Activated T-cell treated with anti-CD3 and anti-CD28 coated beads for 4 hours (primary cell): ENCODE measurements around the gene WDR64.

Source experiments
- DNase-seq: peaks from one replicate; pipeline ENCODE4 v3.0.0-alpha.2; 2020

WDR64 gene

DNA sequence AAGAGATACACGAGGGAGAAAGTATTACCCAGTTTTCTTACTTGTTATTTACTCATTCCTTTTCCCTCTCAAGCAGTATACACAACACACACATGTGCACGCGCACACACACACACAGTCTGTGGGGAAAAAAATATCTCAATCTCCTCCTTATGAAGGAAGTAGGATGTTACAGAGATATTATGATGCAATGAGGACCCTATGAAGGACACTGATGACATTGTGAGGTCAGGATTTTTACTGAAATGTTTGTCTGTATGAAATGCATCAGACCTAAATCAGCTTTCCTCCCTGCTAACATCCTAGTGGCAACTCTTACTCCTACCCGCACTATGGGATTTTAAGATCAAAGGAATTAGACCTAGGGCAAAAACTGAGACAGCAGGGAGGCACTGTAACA is at the start of gene WDR64:
Gene WDR64, plus strand, starts transcription at position 270 of the 400 bp plus-strand sequence. CDS start 204 bp downstream, outside the sequence.
- no peak for DNase-seq

DNA sequence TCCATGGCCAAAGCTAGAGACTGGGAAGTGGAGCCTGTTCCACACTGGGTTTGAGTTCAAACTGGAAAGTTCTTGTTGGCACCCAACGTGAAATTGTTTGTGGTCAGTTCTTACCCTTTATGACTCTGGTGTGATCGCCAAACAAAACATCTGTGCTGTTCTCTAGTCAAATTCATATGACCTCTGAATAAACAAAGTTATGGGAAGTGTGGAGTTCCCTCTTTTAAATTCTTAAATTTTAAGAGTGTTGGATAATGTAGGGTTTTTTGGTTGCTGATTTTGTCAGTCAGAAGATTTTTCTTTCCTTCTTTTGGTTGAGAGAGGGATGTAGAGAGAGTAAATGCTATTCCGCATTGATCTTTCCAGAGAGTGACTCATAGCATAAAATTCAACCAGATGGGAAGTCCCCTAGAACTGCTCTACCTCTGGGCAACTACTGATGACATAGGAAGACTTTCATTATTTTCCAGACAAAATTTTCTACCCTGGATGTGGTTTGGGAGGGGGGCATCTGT is 48.3 kb upstream of the WDR64 start:
- DNase-seq: no peak

DNA sequence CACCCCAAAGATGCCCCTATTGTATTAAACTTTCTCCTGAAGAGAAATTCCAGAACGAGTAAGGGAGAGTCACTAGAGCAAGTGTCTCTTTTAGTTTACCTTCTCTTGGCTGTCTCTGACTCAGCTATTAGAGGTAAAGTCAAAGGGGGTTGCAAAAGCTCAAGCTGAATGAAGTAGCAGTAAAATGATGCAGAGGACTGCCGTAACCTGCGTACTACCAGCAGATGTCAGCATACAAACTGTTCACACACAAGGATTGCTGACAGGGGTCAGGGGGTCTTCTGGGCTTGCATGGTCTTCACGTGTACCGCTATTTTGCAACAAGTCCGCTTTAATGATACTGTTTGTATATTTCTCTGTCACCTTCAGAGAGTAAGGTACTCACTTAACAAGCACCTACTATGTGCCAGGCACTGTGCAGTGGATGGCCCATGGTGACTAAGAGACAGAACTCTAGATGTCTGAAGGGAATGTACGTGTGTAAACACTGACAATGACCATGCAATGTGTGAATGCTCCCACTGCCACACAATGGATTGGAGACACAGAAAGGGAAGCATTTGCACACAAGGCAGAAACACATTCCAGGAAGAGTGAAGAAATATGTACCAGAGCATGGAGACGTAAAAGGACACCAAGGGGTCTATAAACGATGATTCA is 46.8 kb upstream of the WDR64 start:
- DNase-seq: no peak

DNA sequence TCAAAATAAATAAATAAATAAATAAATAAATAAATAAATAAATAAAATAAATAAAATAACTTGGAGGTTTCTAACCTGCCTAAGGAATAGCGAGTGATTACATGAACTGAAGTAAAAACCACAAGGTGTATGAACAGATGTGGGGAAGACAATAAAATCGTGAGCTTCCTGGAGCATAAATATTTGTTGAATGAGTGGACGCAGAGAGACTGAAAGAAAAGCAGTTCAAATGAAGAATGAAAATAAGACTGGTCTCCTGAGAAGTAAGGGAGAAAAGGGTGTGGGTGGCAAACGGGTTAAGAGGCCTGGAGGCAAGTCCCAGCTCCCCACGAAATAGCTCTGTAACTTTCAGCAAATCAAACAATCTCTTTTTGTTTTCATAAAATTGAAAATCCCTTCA is 45.5 kb upstream of the WDR64 start:
- DNase-seq: no peak

DNA sequence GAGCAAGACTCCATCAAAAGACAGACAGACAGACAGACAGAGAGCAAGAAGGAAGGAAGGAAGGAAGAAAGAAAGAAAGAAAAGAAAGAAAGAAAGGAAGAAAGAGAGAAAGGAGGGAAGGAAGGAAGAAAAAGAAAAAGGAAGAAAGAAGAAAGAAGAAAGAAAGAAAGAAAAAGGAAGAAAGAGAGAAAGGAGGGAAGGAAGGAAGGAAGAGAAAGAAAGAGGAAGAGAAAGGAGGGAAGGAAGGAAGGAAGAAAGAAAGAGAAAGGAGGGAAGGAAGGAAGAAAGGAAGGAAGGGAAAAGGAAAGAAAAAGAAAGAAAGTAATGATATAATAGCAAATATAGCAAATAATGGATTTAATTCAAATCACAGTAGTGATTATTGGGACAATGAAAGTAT is 44.6 kb upstream of the WDR64 start:
- DNase-seq: no peak

DNA sequence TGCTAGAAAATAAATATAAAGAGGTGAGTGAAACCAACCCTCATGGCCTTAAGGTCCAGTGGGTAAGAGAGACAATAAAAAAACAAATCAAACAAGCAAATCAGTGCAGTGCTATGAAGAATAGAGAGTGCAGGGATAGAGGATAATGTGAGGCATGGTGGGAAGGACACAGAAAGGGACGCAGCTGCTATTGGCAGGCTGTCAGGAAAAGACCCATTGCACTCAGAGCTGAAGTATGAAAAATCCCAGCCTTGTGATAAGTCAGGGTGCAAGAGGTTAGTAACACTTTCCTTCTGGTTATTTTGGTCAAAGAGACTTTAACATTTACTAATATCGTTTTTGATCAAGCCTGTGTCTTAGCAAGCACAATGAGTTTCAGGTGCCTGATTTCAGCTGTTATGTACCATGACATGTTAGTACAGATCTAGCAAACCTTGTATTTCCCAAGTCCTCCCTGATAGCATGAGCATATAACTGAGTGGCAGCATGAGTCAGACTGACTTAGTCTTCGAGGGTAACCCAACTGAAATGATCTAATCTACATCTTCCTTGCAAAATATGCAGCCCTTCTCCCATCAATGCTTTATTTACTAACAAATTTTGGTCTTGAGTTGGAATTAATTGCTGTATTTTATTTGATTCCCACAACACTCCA is 43.6 kb upstream of the WDR64 start:
- DNase-seq: no peak

DNA sequence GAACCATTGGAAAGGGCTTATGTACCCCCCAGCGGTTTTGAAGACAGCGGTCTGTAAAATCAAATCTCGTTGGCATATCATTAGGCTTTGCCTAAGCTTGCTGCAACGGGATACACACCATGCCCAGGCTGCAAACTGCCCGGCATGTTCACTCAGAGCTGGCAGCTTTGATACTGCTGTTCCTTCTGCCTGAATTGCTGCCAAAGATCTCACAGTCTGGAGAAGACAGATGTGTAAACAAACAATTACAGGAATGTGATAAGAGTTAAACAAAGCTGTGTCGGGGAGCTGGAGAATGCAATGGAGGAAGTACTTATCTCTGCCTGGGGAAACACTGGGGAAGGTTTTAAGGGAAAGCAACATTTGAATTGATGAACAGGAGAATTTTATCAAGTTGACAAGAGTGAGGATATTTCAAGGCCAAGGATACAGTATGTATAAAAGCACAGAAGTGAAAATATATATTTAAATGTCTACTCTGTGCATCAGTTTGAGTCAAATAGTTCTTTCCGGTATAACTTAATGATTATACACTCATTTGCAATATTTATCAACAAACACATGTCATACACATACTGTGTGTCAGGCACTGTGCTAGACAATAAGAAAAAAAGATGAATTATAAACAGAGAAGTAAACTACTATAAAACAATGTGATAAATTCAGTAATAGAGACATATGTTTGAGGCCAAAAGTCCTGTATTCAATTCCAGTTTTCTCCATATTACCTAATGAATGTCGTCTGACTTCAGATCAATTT is 41.8 kb upstream of the WDR64 start:
- DNase-seq: no peak

DNA sequence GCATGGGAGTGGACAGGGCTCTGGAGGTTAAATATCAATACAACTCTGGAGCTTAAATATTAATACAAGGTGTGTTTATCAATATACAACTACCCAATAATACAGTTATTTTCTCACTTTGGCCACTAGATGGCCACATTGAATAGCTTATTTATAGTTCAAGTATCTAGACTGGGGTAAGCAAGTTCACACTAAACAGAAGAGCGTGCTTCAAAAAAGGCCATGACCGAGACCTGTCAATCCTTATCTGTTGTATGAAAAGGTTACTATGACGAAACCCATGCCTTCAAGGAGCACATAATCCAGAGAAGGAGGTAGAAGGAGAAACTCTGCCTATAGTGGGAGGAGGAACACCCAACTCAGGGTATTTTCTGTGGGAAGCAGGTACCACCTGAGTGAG is 41.0 kb upstream of the WDR64 start:
- DNase-seq: no peak

DNA sequence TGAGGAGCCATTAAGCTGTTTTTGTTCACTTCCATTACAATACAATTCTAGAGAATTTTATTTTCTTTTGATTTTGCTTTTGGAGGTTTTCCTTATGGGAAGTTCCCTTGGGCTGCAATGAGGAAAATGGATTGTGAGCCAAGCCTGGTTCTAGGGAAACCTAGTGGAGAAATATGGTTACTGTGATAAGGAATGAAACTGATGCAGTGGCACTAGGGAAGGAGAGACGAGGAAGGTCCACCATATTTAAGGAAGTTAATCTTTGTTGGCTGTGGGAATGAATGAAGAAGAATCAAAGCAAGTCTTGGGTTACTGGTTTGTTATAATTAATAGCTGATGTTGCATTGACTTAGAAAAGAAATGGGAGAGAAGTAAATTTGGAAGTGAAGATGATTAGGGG is 40.3 kb upstream of the WDR64 start:
- no peak for DNase-seq

DNA sequence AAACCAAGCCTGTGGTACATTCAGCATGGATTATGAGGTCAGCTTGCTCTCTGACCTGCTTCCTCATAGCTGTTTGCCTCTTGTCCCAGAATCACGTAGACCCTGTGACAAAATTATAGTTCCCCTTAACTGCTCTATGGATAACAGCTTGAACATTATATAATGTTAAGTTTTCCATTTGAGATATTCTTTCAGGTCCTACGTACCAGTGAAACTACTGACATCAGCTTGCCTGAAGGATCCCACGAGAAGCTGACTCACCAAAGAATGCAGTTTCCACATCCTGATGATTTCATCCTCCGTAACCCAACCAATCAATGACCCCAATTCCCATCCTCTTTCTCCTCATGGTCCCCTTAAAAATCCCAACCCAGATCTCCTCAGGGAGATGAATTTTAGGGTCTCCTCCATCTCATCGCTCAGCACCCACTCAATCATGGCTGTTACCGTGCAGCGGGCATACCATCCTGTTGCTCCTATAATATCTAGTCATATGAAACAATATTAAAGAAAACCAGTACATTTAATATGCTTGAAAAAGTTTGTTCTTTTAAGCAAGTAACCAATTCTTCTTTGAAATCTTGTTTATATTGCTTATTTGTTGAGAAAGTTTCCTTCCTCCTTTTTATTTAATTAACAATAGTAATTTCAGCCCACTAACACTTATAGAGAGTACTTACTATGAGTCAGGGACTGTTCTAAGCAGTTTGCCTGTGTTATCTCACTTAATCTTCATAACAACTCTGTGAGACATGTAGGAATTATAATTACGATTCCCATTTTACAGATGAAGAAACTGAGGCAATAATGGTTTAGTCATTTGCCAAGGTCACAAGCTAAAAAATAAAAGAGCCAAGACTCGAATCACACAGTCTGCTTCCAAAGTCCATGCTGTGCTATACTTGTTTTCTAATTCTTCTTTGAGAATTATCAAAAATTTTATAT is 39.3 kb upstream of the WDR64 start:
- DNase-seq: no peak

DNA sequence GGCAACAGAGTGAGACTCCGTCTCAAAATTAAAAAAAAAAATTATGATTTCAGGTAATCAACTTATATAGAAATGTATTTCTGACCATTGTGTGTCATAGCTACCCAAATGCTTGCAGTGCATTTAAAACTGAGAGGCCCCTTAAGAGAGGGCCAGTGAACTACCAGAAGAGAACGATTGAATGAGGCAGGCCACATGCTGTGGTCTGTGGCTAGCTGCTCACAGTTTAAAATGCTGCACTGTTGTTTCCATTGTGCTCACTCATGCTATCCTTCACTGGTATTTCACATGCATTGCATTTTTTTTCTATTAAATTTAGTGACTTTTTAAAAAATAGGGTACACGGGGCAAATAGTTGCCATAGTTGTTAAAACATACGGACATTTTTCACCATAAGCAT is 37.9 kb upstream of the WDR64 start:
- no peak for DNase-seq

DNA sequence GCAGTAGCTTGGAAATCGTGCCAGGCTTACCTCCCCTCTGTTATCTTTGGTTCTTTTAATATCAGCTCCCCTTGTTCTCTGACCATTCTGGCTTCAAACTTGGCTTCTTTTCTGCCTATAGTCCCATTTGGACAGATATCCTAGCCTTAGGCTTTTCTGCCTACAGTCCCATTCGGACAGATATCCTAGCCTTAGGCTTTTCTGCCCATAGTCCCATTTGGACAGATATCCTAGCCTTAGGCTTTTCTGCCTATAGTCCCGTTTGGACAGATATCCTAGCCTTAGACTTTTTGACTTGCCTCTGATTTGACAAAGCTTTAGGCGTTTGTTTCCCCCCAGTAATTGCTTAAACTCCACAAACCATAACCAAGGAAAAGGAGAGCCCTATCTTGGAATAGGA is 37.5 kb upstream of the WDR64 start:
- DNase-seq: no peak

DNA sequence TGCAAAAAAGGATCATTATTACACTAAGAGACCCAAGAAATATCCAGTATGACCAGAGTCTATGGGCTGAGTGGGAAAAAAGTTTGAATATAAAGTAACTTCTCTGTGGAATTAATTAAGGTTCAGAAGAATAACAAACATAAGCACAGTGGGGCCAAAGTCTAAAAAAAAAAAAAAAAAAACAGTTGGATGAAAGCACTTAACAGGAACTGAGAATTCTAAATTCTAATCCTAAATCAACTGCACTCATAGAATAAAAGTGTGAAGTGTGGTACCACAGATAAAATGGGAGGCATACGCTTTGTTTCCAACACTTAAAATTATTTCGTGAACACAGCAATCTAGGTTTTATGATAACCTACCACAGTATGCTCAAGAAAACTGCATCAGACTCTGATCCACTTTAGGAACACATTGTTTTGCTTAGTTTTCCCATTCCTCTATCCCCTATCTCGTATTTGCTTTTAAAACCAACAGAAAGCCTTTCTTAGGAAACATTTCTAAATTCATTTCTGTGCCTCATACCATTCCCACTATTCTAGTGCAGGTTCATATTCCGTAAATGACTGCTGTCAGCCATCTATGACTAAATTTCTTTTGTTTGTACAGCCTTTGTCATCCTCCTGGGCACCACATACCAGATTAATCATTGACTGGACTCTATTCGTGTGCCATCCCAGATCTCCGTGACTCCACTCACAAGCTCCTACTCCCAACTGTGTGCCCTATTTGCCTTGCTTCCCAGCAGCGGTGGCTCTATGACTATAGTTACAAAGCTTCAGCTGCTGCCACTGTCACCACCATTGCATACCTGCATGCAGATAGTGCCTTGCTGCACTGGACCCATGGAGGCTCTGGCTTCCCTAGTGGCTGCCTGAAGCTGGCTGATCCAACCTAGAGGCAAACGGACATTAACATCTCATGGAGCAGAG is 36.8 kb upstream of the WDR64 start:
- DNase-seq: no peak

DNA sequence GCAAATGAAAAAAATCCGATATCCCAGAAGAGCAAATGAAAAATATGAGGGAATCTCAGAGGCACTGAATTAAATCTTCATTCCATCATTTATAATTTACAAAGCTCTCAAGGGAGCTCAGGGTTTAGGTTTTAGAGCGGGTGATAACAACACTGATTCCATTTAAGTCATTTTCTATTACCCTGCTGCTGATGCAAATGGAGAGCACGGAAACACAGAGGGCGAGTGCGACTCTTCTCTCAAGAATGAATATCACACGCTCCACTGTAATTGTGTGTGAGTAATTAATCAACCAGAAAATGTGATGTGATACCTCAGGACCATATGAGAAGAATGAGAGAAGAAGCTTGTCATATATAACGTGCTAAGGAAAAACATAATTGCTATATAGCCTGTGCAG is 34.7 kb upstream of the WDR64 start:
- no peak for DNase-seq

DNA sequence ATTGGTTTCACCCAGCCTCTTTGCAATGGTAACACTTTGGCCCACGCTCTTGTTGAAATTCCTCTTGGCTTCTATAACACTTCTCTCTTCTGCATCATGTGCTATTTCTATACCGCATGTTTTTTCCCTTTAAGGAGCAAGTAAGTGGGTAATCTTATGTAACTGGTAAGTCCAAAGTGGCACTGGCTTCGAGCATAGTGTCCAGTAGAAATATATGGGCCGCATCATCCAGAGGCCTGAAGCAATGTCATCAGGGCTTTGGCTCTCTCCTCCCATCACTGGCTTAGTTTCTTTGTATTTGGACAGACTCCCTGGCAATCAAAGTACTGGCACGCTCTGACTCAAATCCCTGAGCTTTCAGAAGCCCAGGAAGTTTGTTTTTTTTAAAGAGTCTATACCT is 29.4 kb upstream of the WDR64 start:
- DNase-seq: no peak

DNA sequence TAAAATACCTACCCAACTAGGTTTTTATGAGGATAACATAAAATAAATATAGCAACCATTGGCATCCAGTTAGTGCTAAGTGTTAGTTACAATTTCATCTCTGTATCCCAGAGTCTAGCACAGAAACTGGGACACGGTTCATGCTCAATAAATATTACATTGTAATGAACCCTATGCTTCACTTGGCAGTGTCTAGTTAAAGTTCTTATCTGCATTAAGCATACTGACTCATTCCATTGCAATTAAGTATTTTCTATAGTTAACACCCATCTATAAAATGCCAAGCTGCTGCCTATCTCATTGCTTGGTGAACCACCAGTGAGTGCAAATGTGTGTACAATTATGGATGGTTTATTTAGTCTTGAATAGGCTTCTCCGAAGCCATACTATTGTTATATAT is 27.1 kb upstream of the WDR64 start:
- DNase-seq: no peak

DNA sequence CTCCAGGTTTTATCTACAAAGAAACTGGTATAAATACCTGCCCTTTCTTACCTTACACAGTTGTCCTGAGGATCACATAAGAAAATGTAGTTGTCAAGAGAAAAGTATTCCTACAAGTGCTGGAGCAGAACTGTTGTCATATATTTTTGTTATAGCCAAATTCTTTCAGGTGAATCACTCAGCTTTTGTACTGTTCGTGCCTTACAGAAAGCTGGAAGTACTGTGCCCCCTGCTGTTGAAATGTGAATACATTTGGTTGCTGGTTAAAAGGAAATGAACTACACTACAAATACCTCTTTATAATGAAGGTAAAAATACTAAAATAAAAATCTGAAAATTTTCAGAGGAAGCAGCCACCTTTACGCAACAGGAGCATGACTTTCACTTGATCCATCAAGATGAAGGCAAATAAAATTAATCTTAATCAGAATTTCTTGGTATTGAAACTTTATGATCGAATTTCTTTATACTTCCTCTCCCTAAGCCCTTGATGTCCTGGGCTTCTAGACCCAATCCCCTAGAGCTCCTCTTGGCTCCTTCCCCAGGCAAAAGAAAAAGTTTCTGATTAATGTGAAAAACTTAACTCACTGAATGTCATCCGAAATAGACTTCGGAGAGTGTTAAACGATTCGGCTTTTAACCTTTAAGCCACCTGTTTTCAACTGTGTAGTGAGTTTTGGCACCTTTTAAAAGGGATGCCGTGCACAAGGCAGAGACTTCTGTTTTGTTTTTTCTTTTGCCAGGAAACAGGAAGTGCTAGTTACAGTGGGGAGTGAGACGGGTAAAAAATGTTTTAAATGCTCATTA is 24.4 kb upstream of the WDR64 start:
- DNase-seq: peak; percentile 29

DNA sequence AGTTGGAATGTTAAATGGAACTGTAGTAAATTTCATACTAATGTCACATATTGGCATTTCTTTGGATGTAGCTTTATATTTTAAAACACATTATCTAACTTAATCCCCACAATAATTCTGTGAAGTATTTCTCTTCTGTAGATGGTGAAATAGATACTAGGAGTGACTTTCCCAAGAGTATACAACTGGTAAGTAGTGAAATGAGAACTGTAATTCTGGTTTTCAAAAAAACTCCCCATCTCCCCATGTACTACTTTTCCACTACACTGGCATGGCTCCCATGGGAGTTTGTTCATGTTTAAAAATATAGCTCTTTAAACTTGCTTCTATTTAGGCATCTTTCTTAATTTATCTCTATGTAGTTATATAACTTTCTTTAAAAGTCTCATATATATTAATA is 22.1 kb upstream of the WDR64 start:
- DNase-seq: no peak

DNA sequence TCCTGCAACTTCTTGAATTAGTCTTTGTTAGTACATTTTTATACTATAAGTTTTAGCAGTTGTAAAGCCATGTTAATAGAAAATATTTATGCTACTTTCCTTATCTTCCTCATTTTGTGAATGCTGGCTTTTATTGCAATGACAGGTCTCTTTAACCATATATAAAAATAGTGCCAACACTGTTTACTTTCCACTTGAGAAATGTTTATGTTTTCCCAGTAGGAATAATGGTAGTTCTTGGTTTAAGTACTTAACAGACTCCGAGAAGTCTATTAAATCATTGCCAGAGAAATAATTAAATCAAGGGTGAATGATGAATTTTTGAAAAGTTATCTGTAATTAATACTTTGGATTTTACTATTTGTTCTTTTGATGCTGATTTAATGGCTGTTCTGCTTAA is 21.6 kb upstream of the WDR64 start:
- DNase-seq: no peak

DNA sequence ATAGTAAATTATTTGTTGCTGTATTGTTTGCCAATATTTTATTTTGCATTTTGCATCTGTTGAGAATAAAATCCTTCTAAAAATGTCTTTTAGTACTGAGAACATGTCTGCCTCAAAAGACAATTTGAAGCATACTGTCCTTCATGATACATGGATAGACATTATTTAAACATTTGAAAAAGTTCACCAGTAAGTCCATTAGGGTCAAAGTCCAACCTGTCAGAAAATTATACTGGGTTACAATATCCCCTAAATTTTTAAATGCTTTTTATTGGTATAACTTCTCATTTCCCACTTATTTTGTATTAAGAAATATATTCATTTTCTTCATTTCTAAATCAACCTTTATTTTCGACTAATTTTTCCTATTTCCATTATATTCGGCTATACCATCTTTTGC is 21.2 kb upstream of the WDR64 start:
- DNase-seq: no peak

DNA sequence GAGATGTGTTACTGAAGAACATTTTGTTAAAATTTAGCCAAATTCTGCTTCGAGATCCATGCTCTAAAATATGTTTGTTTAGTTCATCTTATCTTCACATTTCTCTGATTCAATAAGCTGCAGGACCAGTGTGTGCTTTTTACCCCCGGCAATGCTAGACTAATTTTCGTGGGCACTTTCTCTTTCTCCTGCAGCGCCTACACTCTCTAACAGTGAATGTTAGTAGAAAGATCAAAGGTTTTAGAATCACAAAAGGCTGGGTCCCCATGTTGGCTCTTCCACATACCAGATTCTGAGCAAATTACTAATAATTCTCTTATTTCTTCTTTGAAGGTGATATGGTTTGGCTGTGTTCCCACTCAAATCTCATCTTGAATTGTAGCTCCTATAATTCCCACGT is 20.4 kb upstream of the WDR64 start:
- no peak for DNase-seq
